HG02610 (cell line): ENCODE results near the gene HOXA2.

Experiments
- ATAC-seq: cut with Tn5 transposase; IDR thresholded peaks from one replicate; pipeline ENCODE4 v1.9.1; 2021; ENCODE audit warnings: mild to moderate bottlenecking, moderate library complexity; ENCODE audit not compliant: unreplicated experiment

Gene HOXA2

GRCh38 chr7:27080844-27081436 lies 21.5 kb downstream of the HOXA2 start:
- ATAC-seq: no peak

- ATAC-seq: no peak
These were observed 23.1 kb downstream of the HOXA2 start for GRCh38 chr7:27079234-27079975.

GRCh38 chr7:27078616-27079233 lies 23.8 kb downstream of the HOXA2 start:
- no peak for ATAC-seq

GRCh38 chr7:27073076-27073475 lies 29.4 kb downstream of the HOXA2 start:
- no peak for ATAC-seq

- no peak for ATAC-seq
These were observed 30.7 kb downstream of the HOXA2 start for GRCh38 chr7:27071622-27072390.

GRCh38 chr7:27068259-27068658 lies 34.2 kb downstream of the HOXA2 start:
- ATAC-seq: no peak

- no peak for ATAC-seq
These were observed 36.3 kb downstream of the HOXA2 start for GRCh38 chr7:27066148-27066547.

GRCh38 chr7:27065709-27066108 lies 36.8 kb downstream of the HOXA2 start:
- no peak for ATAC-seq

- no peak for ATAC-seq
These were observed 37.8 kb downstream of the HOXA2 start for GRCh38 chr7:27064661-27065060.

- ATAC-seq: no peak
These were observed 38.3 kb downstream of the HOXA2 start for GRCh38 chr7:27064159-27064558.

- no peak for ATAC-seq
These were observed 39.5 kb downstream of the HOXA2 start for GRCh38 chr7:27062946-27063345.

- no peak for ATAC-seq
These were observed 49.3 kb downstream of the HOXA2 start for GRCh38 chr7:27053153-27053552.

GRCh38 chr7:27051451-27051850 lies 51.0 kb downstream of the HOXA2 start:
- no peak for ATAC-seq
